22Rv1 (cell line): ENCODE data around the gene ARHGDIA.

Experiments used
- ZFX ChIP-seq: fragments of 450-650 bp; IDR thresholded peaks from 2 replicates; pipeline ENCODE4 v1.6.1; 2017; ENCODE audit warnings: antibody characterized with exemption, borderline replicate concordance
- TF ChIP-seq, protein P1 (sequence below): fragments of 450-650 bp; IDR thresholded peaks from 2 replicates; pipeline ENCODE4 v1.5.1; 2017; ENCODE audit warnings: mild to moderate bottlenecking

DNA sequence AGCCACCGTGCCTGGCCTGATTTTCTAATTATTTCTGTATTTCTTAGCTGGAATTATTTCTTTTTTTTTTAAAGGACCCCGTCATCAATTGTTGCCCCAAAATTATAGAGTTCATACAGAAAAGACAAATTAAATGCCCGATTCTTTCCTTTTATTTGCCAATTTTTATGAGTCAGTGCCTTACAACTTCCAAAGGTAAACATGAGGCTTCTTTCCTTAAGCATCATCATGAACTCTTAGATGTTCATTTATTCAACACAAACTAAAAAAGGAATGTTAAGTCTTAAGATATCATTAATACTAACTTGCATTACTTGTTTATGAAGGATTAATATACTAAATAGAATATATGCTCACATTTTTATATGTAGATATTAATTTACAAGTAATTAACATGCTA, 7.2 kb upstream of the ARHGDIA start:
- TF ChIP-seq, protein P1, sequence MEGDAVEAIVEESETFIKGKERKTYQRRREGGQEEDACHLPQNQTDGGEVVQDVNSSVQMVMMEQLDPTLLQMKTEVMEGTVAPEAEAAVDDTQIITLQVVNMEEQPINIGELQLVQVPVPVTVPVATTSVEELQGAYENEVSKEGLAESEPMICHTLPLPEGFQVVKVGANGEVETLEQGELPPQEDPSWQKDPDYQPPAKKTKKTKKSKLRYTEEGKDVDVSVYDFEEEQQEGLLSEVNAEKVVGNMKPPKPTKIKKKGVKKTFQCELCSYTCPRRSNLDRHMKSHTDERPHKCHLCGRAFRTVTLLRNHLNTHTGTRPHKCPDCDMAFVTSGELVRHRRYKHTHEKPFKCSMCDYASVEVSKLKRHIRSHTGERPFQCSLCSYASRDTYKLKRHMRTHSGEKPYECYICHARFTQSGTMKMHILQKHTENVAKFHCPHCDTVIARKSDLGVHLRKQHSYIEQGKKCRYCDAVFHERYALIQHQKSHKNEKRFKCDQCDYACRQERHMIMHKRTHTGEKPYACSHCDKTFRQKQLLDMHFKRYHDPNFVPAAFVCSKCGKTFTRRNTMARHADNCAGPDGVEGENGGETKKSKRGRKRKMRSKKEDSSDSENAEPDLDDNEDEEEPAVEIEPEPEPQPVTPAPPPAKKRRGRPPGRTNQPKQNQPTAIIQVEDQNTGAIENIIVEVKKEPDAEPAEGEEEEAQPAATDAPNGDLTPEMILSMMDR = no peak
- TF ChIP-seq ZFX = no peak
